Epithelial cell of proximal tubule (primary cell): ENCODE data around the gene PPP1R13B. TPM values are rescaled to one million over a fixed set of nuclear protein-coding genes. Genes with fewer than 3 reads are reported as not detected.

Experiments used
- DNase-seq: peaks from one replicate; pipeline ENCODE4 v3.0.0-alpha.2; 2011; ENCODE audit warnings: low read depth
- H3K4me3 ChIP-seq: 2 replicates; pipeline ENCODE4 v1.5.1; 2011; ENCODE audit warnings: low read depth, mild to moderate bottlenecking, low read length
- total RNA-seq: library from RNA; depleted of rRNA; stranded (reverse); fragments of >200 nt; gene quantifications from 2 replicates; pipeline ENCODE4 v1.2.3, GENCODE V29; 2015
- TF ChIP-seq, protein P1 (sequence below): conservative IDR thresholded peaks from 2 replicates; pipeline ENCODE4 v1.5.1; 2012; ENCODE audit warnings: low read depth, mild to moderate bottlenecking, low read length

Gene PPP1R13B
- total RNA-seq, 1 donor from 2014 or later, result 11.1 TPM

- H3K4me3 ChIP-seq, result no peak overlapping the region
- TF ChIP-seq, protein P1, sequence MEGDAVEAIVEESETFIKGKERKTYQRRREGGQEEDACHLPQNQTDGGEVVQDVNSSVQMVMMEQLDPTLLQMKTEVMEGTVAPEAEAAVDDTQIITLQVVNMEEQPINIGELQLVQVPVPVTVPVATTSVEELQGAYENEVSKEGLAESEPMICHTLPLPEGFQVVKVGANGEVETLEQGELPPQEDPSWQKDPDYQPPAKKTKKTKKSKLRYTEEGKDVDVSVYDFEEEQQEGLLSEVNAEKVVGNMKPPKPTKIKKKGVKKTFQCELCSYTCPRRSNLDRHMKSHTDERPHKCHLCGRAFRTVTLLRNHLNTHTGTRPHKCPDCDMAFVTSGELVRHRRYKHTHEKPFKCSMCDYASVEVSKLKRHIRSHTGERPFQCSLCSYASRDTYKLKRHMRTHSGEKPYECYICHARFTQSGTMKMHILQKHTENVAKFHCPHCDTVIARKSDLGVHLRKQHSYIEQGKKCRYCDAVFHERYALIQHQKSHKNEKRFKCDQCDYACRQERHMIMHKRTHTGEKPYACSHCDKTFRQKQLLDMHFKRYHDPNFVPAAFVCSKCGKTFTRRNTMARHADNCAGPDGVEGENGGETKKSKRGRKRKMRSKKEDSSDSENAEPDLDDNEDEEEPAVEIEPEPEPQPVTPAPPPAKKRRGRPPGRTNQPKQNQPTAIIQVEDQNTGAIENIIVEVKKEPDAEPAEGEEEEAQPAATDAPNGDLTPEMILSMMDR, result no peak
- no peak for DNase-seq
Observed at GRCh38 chr14:103700753-103701490, 146.5 kb downstream of the PPP1R13B start.

DNA sequence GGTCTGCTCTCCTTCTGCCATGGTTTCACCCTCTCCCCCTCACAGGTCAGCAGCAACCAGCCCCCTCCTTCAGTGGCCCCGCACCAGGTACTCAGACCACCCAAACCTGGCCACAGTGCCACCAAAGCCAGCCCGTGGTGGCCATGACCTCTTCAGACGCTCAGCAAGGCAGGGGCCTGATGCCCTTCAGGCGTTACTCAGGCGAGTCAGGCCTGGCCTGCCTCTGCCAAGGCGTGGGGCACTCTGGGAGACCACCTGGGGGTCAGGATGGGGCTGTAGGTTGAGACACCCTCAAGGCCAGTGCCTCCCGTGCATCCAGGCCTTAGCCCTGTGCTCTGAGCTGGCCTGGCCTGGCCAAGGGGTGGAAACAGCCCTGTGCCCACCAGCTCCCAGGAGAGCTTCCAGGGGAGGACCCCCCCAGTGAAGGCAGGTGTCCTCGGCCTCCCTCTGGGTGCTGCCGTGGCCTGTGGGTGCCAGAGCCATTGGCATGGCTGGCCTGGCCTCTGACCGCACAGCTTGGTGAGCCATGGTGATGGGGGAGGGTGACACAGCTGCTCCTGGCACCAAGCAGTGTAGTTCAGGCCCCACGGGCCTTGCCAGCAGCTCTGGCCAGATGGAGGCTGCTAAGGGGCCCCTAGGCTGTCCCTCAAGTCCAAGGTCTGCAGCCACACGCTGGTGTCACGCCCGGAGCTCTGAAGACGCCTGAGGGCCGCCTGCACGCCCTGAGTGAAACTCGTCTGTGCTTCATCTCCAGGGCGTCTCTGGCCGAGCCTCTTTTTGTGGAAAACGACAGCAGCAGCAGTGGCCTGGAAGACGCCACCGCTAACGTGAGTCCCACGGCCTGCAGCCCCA, 147.2 kb downstream of the PPP1R13B start:
- TF ChIP-seq, protein P1, result no peak
- no peak for DNase-seq
- no peak overlapping the region for H3K4me3 ChIP-seq

DNA sequence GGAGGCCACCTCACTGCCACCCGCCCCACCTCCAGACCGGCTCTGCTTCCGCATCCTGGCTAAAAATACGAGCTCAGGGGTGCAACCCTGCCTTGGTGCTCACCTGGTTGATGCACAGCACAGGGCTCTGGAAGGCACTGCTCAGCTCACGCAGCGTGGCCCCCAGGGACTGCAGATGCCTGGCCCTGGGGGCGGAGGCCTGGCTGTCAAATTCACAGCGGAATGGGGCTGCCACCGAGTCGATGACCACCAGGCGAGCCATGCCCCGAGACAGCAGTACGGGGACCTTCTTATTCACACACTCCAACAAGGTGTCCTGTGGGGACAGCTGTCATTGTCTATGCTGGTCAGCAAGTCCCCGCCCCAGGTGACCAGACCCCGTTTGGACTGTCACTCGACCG, 148.1 kb downstream of the PPP1R13B start:
- DNase-seq, result no peak
- TF ChIP-seq, protein P1, result no peak
- no peak overlapping the region for H3K4me3 ChIP-seq

- no peak for DNase-seq
- H3K4me3 ChIP-seq, result no peak overlapping the region
- TF ChIP-seq, protein P1, result no peak
Observed at GRCh38 chr14:103698380-103699260, 148.8 kb downstream of the PPP1R13B start.

DNA sequence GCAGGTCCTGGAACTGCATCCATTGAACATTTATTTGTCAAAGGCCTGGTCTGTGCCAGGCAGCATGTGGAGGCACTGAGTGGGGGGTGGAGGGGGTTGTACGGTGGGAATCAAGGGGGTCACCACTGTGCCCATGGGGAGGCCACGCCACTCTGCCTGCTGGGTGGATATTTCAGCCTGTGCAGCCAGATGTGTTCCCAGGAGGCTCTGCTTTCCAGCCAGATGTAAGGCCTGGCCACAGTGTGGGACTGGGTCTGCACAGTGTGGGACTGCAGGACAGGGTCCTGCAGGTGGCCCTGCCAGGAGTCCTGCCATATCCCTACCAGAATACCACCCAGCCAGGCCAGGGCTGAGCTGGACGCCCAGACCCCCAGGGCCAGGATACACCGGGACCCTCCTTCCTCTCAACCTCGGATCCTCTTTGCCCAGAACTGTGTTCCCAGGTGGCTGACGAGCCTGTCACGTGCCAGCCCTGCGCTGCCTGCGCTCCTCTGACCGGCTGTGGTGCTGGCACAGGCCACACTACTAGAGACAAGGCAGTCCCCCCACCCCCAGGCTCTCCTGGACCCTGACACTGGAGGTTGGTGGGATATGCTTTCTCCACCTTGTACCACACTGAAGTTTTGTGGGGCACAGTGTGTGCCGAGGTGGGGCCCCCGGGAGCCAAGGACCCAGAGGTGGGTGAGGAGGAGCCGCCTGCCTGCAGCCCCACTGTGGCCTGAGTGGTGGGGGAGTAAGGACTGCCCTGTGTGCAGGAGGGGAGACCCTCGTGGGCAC, 149.6 kb downstream of the PPP1R13B start:
- TF ChIP-seq, protein P1, result no peak
- no peak for DNase-seq
- H3K4me3 ChIP-seq, result no peak overlapping the region

- H3K4me3 ChIP-seq, result no peak overlapping the region
- no peak for DNase-seq
- TF ChIP-seq, protein P1, result no peak
Observed at GRCh38 chr14:103697206-103697602, 150.2 kb downstream of the PPP1R13B start.
